Adrenal gland (tissue), 12 donors: Measurements from ENCODE around the gene NF1. TPM values are rescaled to one million over a fixed set of nuclear protein-coding genes. Genes with fewer than 3 reads are reported as not detected.
"Not testable (repeated sequence)": the region's sequence is repeated elsewhere in the genome, so short reads cannot be mapped to it uniquely, and the experiment has no call there.

Experiments used
- DNase-seq, 7 donors: peaks; one replicate each; pipeline ENCODE4 v3.0.0-alpha.2; 2019 to 2020
- H3K27ac ChIP-seq, 5 donors: fragments of 200-600 bp; sonication (generic) in 4 of 5; 1 replicate in 3 of 5; 2 replicates in 2 of 5; pipeline versions ENCODE4 v1.5.1 to v1.8.0; 2016 to 2020; ENCODE audit warnings: mild to moderate bottlenecking in 1 of 5
- H3K27me3 ChIP-seq: fragments of 200-600 bp; 2 replicates; pipeline ENCODE4 v1.8.0; 2021
- H3K36me3 ChIP-seq, 2 donors: fragments of 200-600 bp; replicated peaks in 1 of 2; 1 replicate in 1 of 2; 2 replicates in 1 of 2; pipeline versions ENCODE4 v1.5.1 to v1.8.0; 2018 to 2022
- H3K4me1 ChIP-seq, 2 donors: fragments of 200-600 bp; replicated peaks in 1 of 2; 1 replicate in 1 of 2; 2 replicates in 1 of 2; pipeline versions ENCODE4 v1.5.1 to v1.8.0; 2018 to 2021
- H3K4me3 ChIP-seq, 4 donors: fragments of 200-600 bp; sonication (generic) in 3 of 4; one replicate each; pipeline ENCODE4 v1.5.1; 2016 to 2018
- H3K9me3 ChIP-seq, 3 donors: fragments of 200-600 bp; sonication (generic) in 1 of 3; replicated peaks in 1 of 3; 1 replicate in 2 of 3; 2 replicates in 1 of 3; pipeline versions ENCODE4 v1.5.1 to v1.8.0; 2016 to 2021
- CTCF ChIP-seq, 6 experiments: fragments of 450-650 bp in 4 of 6; fragments of 200-600 bp in 2 of 6; sonication (generic) in 1 of 6; IDR thresholded peaks; 1 replicate in 5 of 6; 2 replicates in 1 of 6; pipeline versions ENCODE4 v1.5.1 to v1.8.0; 2016 to 2021; ENCODE audit warnings: antibody characterized with exemption in 6 of 6, mild to moderate bottlenecking in 2 of 6, moderate library complexity in 1 of 6
- POLR2A ChIP-seq, 2 donors: fragments of 450-650 bp; IDR thresholded peaks; one replicate each; pipeline ENCODE4 v1.6.1; 2017; ENCODE audit warnings: antibody characterized with exemption in 2 of 2, mild to moderate bottlenecking in 2 of 2, moderate library complexity in 1 of 2
- WGBS, 4 donors: extraction: QIAGEN DNeasy Blood & Tissue Kit in 2 of 4; methylation state at CpG; one replicate each; pipeline versions ENCODE4 v1.1.5 to v1.1.7; 2013 to 2017; 5-methylcytosine and 5-hydroxymethylcytosine counted together
- intact Hi-C, 2 donors: fragments of 100-400 bp; cut with DNase I; formaldehyde crosslinking; loops; one replicate each; pipeline versions ENCODE4 v1.14.1 to v1.15.0; 2022 to 2023
- polyA plus RNA-seq, 3 donors: library from polyadenylated mRNA; stranded (reverse); fragments of 200-250 nt in 2 of 3; fragments of 350-450 nt in 1 of 3; fragmentation: Illumina TruSeq in 1 of 3; extraction: RNeasy Lipid Tissue Mini Kit (QIAGEN cat#74804) in 1 of 3; gene quantifications; one replicate each; pipeline ENCODE4 v1.2.3, GENCODE V29; 2013 to 2014
- total RNA-seq, 9 donors: library from RNA; depleted of rRNA in 4 of 9; stranded (reverse); fragments of >200 nt in 4 of 9; fragments of 120-200 nt in 1 of 9; fragmentation: NEBNext Ultra II Directional in 1 of 9; extraction: Animal tissue kit (Norgen Biotek cat#: 25700) in 1 of 9; gene quantifications; one replicate each; pipeline versions ENCODE4 v1.1.0 to v1.2.4, GENCODE V29; 2013 to 2023
- donor health status: healthy with polysubstance abuse.
- donor health status: Bipolar disorder and iron deficiency.
- donor health status: DM: yes; HTN: yes; CAD: no.
- donor health status: DM: no; HTN: no; CAD: no.
- donor health status: DM: no; HTN: no; CAD: no.
- donor health status: DM: yes; HTN: yes; CAD: no.

Gene NF1
- total and polyA plus RNA-seq, 12 donors, result 8.8 to 91.3 (median 53.5) TPM

- DNase-seq, result no peak
- no peaks in the 10 kb centered on the region for H3K27me3 ChIP-seq
- H3K36me3 ChIP-seq, result no peaks in the 10 kb centered on the region
- H3K9me3 ChIP-seq, result no peaks in the 10 kb centered on the region
- no peak overlapping the region for H3K27ac ChIP-seq
- no peaks in the 10 kb centered on the region for H3K4me1 ChIP-seq
- 92 to 94% (median 93%) methylated on average over 1 of the region's 1 CpG for WGBS, 4 donors
- intact Hi-C loops, result no loop called here
- H3K4me3 ChIP-seq, result no peak overlapping the region
- no peak for TF ChIP-seq CTCF (IDR thresholded peaks at IDR 0.05)
Measured at GRCh38 chr17:31286587-31286986, 191.8 kb downstream of the NF1 start.

- WGBS, 4 donors, result 0 to 100% (median 93%) methylated on average over 1 of the region's 1 CpG
- H3K27ac ChIP-seq, H3K27me3 ChIP-seq, H3K36me3 ChIP-seq, H3K9me3 ChIP-seq, DNase-seq, H3K4me3 ChIP-seq, H3K4me1 ChIP-seq, intact Hi-C loops: not testable (repeated sequence)
Measured at GRCh38 chr17:31287932-31288331, 193.2 kb downstream of the NF1 start.

- WGBS, 4 donors, result 55 to 71% (median 58%) methylated on average over 3 of the region's 3 CpGs
- intact Hi-C loops, result no loop called here
- no peak for DNase-seq
- H3K9me3 ChIP-seq, result no peaks in the 10 kb centered on the region
- no peak overlapping the region for H3K4me3 ChIP-seq
- no peak for TF ChIP-seq CTCF (IDR thresholded peaks at IDR 0.05)
- no peak for TF ChIP-seq POLR2A (IDR thresholded peaks at IDR 0.05)
- H3K27me3 ChIP-seq, result no peaks in the 10 kb centered on the region
- no peaks in the 10 kb centered on the region for H3K4me1 ChIP-seq
- no peaks in the 10 kb centered on the region for H3K36me3 ChIP-seq
- no peak overlapping the region for H3K27ac ChIP-seq
Measured at GRCh38 chr17:31289790-31290189, 195.0 kb downstream of the NF1 start.

- TF ChIP-seq POLR2A (IDR thresholded peaks at IDR 0.05), result no peak
- no peak for TF ChIP-seq CTCF (IDR thresholded peaks at IDR 0.05)
Measured at GRCh38 chr17:31291820-31292219, 197.0 kb downstream of the NF1 start.

GRCh38 chr17:31293581-31293980 is 198.8 kb downstream of the NF1 start:
- H3K27me3 ChIP-seq, result no peaks in the 10 kb centered on the region
- no peak overlapping the region for H3K4me3 ChIP-seq
- no peak for DNase-seq
- TF ChIP-seq POLR2A (IDR thresholded peaks at IDR 0.05) (no peak), CTCF (IDR thresholded peaks at IDR 0.05) (no peak)
- no peaks in the 10 kb centered on the region for H3K36me3 ChIP-seq
- H3K4me1 ChIP-seq, result no peaks in the 10 kb centered on the region
- intact Hi-C loops, result no loop called here
- H3K9me3 ChIP-seq, result no peaks in the 10 kb centered on the region
- H3K27ac ChIP-seq, result no peak overlapping the region
- 92 to 100% (median 96%) methylated on average over 2 of the region's 2 CpGs for WGBS, 4 donors

More at GRCh38 chr17:31291820-31292219, 197.0 kb downstream of the NF1 start:
- intact Hi-C loops, result no loop called here
- Histone ChIP-seq H3K36me3 (no peaks in the 10 kb centered on the region), H3K27ac (no peak overlapping the region), H3K27me3 (no peaks in the 10 kb centered on the region), H3K4me3 (no peak overlapping the region), H3K9me3 (no peaks in the 10 kb centered on the region), H3K4me1 (no peaks in the 10 kb centered on the region)
- DNase-seq, result no peak
